Measurements from ENCODE around the gene RBMS3. TPM values are rescaled to one million over a fixed set of nuclear protein-coding genes. Genes with fewer than 3 reads are reported as not detected.
"Not testable (repeated sequence)": the region's sequence is repeated elsewhere in the genome, so short reads cannot be mapped to it uniquely, and the experiment has no call there.

Gene RBMS3
- total RNA-seq, 1 donor from 2014 or later: 0.73 TPM

DNA sequence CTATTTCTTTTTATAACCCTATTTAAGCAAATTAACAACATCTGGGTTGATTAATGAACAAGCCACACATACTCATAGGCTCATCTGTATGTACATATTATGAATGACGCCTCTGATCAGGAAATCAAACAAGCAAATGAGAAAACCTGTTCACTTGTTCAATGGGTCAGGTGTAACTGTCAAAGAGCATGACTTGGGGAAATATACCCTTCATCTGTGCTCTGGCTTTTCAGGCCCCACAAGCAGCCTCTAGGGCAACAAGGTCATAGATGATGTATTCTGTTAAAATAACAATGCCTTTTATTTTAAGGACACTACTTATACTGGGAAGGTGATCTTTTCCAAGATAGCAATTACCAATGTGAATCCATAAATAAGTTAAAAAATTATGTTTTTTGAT lies 102.0 kb downstream of the RBMS3 start:
- intact Hi-C loops (cut with micrococcal nuclease): no loop called here

DNA sequence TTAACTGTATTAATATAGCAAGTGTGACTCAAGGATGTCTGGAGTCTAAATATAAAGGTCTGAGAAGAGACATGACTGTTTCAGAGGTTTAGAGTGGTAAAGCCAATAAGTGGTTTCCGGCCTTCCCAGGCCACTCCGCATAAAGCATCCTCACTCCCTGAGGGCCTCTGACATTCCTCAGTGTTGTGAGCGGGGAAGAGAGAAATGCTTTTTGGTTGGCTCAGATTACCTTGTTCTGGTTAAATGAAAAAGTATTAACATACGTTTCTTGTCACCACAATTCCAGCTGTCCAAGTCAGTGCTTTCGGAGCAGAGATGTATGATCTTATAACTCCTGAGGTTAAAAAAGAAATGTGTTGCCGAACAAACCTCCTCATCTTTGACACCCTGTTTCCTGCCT lies 103.8 kb downstream of the RBMS3 start:
- intact Hi-C loops (cut with micrococcal nuclease): no loop called here

DNA sequence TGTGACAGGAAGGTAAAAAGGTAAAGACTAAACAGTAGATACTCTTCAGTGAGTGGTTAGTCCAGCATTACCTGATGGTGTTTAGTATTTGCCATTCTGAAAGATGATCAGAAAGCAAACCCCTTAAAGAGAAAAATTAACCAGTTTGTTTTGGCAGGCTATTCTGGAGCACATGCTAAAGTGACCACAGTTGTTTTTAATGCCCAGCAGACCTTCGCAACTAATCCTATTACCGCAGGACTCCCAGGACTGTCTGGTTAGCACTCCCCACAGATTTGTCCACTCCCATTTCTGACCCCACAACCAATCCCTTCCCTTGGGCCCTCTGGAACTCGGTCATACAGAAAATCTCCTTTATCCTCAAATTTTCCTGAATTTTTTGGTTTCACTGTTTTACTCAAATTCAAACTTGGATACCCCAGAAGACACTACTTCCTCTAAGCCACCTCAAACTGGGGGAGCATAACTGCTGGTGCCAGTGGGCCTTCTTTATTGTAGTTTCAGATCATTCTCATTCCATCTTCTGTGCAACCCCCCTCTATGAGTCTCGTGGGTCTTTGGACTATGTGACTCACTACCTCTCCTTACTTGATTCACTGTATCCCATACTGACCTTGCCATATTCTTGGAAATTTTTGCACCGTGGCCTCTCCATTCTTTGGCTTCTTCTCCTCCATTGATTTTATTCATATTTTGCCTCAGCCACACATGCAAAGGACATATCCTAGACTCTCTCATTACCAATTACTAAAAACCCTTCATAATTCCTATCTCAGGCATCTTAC lies 104.4 kb downstream of the RBMS3 start:
- intact Hi-C loops (cut with micrococcal nuclease): no loop called here

DNA sequence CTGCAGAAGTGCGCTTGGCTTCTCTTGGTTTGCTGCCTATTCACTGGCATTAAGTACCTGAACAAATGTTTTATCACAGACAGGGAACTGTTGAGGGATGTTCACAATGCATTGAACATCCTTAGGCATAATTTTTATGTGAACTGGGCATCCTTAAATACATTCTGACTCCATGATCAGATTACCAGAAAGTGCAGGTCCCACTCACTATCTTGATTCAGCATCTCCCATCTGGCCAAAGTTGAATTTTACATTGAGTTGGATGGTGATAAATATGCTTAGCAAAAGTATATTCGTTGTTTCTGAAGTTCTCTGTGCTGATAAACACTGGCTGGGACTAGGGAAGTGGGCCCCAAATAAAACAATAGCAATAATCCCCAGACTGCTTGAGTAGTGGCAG lies 108.5 kb downstream of the RBMS3 start:
- intact Hi-C loops (cut with micrococcal nuclease): no loop called here

DNA sequence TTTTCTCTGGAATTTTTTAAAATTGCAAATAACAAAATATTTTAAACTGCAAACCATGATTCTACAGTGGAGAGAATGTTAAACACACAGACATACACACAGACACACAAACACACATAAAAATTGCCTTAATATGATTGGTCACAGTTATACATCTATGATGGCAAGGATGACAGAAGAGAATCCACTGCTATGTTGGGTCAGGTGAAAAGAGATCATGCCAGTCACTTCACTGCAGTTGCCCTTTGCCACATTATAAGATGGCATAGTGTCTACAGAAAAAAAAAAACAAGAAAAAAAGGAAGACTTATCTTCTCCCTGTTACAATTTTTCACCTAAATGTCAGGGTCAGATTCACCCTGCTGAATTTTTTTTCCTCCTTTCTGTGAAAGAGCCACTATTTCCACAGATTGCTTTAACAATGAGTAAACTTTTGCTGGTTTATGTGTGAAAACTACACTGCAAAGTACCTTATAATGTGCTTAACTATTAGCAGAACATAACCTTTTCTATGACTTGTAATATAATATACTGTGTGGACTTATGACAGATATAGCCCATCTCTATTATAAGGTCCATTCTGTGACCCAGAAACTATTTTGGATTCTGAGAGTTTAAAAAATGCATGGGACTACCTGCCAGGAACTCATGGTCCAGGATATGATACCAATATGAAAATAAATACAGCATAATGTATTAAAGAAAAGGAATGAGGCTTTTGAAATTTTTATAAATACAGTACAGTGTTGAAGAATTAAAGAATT lies 111.9 kb downstream of the RBMS3 start:
- intact Hi-C loops (cut with micrococcal nuclease): no loop called here

DNA sequence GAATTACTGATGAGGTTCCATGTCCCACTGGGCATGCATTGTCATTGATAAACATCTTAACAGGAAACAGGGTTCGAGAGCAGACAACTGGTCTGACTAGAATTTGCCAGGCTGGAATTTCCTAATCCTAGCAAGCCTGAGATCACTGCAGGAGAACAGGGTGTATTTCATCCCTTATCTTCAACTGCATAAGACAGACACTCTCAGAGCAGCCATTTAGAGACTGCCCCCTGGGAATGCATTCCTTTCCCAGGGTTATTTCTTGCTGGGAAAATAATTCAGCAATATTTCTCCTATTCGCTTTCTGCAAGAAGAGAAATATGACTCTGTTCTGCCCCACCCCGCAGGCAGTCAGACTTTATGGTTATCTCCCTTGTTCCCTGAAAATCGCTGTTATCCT lies 113.1 kb downstream of the RBMS3 start:
- intact Hi-C loops (cut with micrococcal nuclease): not testable (repeated sequence)

DNA sequence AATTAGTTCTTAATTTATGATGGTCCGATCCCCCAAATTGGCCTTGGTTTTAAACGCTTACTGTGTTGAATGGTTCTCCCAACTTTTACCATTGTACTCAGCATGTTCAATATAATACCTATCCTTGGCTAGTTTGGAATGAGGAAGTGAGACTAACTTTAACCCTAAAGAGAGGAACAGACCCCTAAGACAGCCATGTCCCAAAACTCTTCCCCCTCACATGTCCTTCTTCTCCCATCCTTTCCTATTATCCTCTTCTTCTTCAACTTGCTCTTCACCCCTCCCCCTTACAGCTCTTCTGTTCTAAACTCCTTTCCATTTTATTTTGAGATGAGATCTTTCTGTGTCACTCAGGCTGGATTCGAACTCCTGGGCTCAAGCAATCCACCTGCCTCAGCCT lies 116.5 kb downstream of the RBMS3 start:
- intact Hi-C loops (cut with micrococcal nuclease): no loop called here

DNA sequence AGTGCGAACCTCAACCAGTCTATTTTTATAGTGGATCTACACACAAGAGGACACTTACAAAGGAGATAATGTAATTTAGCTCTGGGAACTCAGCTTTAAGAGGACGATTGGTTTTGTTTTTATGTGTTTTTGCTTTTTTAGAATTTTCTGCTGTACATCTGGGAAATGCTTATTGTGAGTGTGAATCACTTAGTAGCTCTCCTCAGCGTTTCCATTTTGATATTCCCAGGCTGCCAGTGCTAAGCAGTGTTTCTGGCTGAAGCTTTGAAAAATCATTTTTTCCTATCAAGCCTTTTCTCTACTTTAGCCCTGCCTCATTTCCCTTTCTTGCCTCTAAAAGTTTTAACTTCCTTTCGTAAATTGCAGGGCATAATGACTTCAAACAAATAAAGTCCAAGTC lies 117.9 kb downstream of the RBMS3 start:
- intact Hi-C loops (cut with micrococcal nuclease): no loop called here

DNA sequence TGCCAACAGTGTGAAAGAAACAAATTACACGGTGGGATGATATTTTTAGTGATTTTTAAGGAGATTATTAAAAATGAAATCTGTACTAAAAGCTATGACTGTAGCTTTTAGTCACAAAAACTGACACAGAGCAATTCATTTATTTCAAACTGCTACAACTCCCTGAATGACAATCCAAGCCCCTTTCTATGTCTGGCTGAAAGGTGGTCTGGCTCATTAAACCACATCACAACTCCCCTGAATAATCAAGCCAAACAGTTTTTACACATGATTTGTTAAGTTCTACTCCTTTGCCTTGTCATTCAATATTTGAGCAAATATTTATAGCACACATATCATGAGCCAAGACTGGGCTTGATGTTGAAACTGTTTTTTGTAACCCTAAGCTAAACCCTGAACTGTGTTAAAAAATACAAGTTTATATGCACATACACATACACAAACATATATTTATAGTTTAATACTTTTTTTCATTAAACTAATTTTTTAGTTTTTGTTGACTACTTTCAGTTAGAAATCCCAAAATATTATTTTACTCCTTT lies 125.5 kb downstream of the RBMS3 start:
- intact Hi-C loops (cut with micrococcal nuclease): no loop called here

DNA sequence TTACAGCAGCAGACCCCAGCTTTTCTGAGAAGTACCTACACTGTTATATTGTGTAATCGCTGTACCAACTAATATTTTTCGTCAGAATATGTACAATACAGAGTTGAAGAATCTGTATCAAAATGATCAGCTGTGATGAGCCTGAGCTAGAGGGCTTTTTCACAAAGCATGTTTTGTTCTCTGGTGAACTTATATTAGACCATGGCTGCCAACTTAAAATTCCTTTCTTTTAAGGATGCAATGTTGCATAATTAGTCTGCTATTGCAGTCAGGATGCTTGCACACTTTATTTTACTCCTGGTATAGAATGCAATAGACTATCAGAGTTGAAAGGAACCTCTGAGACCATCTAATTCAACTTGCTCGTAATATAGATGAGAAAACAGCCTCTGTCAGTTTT lies 127.8 kb downstream of the RBMS3 start:
- intact Hi-C loops (cut with micrococcal nuclease): no loop called here

DNA sequence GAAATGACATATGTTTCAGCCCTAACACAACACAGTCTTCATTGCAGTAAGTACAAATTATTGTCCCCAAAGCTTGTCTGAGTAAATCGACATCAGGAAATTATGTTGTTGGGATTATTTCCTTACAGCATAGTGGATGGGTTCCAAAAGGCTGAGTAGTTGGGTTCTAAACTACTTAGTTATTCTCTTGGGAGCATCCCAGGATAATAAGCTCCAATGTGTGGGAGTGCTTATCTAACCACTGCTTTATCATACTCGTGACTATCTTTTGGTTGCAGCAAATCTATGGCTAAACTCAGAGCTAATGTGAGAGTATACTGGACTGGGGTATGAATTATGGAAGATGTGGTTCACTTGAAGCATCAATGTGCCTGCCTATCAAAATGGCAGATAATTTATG lies 128.5 kb downstream of the RBMS3 start:
- intact Hi-C loops (cut with micrococcal nuclease): no loop called here

DNA sequence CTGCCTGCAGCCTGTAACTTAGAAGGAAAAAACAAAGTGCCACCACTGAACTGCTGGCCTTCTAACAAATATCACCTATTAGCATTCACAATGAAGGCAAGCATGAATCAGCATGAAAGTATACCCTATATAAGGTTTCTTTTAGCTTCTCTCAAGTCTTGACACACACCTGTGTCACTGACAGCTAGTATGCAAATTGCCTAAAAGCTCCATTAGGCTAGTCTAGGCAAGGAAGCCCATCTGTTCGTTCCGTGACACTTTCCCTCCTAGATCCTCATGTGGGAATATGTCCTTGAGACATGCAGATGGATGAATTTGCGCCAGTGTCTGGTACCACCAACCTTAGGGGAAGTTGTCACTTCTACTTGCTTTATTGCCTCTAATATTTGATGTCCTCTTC lies 129.3 kb downstream of the RBMS3 start:
- intact Hi-C loops (cut with micrococcal nuclease): no loop called here

DNA sequence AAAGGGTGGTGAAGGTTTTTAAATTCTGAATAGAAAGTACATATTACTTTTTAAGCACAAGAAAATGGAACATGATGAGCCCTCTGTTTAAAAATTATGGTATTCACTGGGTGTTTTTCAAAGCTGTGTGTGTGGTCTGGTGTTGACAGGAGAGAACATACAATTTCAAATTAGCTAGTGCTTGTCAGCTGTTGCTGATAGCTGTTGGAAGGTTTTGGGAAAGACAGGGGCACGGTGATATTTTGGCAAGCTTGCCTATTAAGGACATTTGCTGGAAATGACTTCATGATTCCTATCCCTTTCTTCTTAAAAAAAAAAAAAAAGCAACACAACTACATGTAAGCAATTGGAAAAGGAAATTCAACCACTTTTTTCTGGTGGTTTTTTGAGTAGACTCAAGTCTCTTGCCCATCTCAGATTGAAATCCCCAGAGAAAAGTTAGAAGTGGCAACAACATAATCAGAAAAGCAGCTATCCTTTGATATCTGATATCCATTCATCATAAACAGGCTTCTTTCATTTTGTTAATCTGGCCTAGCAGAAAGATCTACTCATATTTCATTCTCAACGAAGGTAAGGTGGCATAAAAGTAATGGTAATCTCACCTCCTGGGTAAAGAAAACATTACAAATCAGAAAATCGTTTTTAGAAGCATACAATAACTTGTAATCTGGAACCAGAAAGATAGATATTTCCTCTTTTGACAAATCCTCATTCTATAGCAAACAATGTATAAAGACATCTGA lies 130.0 kb downstream of the RBMS3 start:
- intact Hi-C loops (cut with micrococcal nuclease): no loop called here

DNA sequence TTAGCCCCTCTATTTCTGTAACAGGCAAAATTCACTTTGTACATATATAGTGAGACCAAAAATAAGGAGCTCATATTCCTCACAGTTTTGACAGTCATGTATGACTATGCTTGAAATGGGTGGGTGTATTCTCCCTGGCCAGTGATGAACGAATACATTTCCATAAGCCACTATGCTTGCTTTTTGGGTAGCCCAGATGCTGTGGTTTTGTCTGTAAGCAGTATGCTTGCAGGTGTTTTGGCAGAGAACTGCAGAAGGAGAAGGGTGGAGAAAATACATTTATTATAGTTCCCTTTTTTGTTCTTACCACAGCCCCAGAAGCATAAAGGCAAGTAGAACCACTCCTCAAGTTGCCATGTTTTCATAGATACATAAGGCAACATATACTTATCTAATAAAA lies 131.2 kb downstream of the RBMS3 start:
- intact Hi-C loops (cut with micrococcal nuclease): no loop called here

DNA sequence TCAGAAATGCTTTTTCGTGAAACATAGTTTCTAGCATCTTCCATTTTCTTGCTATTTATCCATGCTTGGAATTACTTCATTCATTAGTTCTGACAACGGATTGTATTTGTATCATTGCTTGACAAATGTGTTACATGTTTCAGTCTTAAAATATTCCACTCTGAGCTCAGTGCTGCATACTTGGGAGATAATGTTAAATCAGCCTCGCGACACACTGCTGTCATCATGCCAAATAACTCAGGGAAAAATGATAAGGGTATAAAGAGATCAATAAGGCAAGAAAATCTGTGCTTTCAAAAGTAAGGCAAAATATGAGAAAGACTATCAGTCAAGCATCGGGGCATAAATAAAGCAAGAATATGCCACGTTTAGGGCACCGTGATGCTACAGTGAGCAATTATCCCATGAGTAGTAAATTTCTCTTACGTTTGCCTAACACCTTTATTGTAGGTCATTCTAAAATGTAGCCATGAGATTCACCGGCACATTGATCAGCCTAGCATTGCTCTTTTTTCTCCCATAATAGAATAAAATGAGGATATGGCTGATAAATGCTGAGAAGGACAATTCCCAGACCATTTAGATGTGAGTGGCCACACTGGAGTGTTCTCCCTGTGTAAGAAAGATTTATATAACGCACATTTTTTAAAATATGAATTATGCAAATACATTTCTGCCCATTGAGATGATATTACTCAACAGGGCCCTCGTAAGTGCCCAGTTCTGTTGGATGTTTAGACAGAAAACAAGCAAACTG lies 133.8 kb downstream of the RBMS3 start:
- intact Hi-C loops (cut with micrococcal nuclease): no loop called here

DNA sequence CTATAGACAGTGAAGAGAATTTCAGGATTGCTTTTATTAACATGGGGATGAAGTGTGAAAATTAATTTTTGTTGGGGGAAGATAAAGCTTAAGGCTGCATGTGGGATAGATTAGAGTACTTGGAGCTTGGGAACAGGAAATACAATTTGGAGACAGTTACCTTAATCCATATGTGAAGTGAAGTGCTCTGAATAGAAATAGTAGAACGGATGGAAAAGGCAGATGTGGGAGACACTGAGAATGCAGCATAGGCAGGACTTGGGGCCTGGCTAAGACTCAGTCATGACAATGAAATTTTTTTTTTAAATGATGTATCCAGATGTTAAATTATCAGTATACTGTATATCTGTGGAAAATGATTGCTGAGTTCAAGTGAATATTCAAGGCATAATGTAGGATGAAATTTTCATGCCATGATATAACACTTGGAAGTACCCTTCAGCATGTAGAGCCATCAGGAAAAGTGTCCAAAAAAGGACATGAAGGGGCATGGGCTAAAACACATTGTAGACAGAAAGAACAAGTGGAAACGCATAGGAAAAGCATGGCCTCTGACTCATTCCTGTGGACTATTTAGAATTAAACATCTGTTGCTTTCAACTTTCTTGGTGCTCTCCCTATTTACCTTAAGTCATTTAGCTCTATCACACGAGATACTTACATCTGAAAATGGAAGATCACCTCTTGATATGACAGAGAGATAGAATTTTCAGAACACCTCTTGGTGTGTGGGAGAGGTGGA lies 134.8 kb downstream of the RBMS3 start:
- intact Hi-C loops (cut with micrococcal nuclease): no loop called here

DNA sequence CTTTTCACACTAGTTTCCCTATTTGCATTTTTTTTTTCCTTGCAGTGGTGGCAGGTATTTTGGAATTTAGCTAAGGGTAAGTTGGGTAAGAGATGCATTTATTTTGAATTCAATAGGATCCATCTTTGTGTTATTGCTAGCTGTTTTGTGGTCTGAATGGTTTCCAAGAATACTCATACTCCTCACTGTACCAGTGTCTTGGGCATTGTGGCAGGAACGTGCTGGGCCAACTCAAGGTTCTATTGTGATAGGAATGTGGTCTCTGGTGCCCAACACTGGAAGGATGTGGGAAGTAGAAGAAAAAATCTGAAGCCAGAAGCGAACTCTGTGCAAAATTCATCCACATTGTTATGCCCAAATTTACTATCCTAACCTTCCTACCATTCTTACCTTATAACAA lies 135.6 kb downstream of the RBMS3 start:
- intact Hi-C loops (cut with micrococcal nuclease): no loop called here

DNA sequence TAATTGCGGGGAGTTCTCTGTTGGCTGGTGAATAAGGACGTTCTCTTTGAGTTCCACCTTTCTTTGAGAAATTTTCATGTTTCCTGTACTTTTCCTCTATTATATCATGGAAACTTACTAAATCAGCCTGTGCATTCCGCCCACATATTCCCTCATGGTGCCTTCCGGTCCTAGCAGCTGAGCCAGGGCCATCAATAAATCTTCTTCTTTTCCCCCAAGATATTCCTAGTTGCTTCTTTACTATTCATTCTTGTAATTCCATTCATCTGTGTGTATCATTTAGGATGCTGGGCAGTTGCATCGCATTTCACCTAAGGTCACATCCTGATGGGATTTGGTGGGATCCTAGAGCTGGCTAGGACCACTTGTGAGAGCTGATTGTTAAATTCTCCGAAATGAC lies 139.2 kb downstream of the RBMS3 start:
- intact Hi-C loops (cut with micrococcal nuclease): no loop called here

DNA sequence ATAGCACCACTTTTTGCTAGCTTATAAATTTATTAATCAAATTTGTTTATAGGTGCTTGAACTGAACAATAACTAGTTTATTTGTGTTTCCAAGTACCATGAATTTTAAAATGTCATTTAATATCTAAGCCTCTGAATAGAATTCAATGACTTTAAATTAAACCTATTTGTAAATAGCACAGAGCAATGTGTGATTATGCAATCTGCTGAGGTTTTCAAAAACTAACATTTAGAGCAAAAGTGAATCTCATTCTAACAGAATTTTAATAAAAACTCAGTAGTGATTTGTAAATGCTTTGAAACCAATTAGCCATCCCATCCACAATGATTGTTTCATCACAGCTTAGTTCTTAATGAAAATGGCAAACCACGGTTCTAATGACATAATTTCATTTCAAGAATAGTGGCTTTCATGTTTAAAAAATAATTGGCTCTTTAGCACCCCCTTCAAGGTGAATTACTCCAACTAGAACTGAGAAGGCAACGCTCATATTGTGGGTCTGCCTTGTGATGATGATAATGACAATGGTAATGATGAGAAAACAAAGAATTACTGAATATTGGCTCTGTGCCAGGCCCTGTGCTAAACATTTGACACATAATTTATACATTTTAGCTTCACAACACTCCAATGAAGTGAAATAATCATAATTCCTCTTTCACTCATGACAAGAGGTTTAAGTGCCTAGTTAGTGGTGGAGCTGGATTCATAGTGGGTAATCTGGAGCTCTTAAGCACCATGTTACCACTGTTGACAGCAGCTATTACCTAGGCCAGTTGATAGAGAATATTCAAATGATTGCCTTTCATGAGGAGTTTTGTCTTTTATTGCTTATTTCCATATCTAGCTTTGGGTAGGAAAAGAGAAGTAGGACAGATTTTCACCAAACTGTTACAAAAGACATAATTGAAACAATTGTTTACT lies 145.7 kb downstream of the RBMS3 start:
- intact Hi-C loops (cut with micrococcal nuclease): no loop called here
